Measurements from ENCODE around the gene CYP1A2.

CYP1A2 gene

GRCh38 chr15:74788042-74788682, 39.5 kb downstream of the CYP1A2 start (continued):
- TF ChIP-seq PATZ1 (tag by site-specific recombination; IDR thresholded peaks at IDR 0.05): no peak; the same call in 1 of the 2 replicates
- TF ChIP-seq ZNF362 (tag by site-specific recombination; IDR thresholded peaks at IDR 0.05): no peak
- TF ChIP-seq ZNF529 (tag by site-specific recombination; IDR thresholded peaks at IDR 0.05; ENCODE audit: insufficient replicate concordance): no peak
- no peak for TF ChIP-seq HOXD13 (CRISPR knock-in tag; IDR thresholded peaks at IDR 0.05; ENCODE audit: borderline replicate concordance)
- no peak for TF ChIP-seq ZNF514 (tag by site-specific recombination; IDR thresholded peaks at IDR 0.05)
- peak; percentile 89; the same call in 1 of the 2 replicates for TF ChIP-seq ZIC2 (tag by site-specific recombination; IDR thresholded peaks at IDR 0.05)
- no peak for TF ChIP-seq KLF10 (tag by site-specific recombination; IDR thresholded peaks at IDR 0.05)
- no peak for TF ChIP-seq ZNF664 (tag by site-specific recombination; IDR thresholded peaks at IDR 0.05)
- TF ChIP-seq ZNF2 (tag by site-specific recombination; IDR thresholded peaks at IDR 0.05): no peak
- no peak for TF ChIP-seq ZFP69B (tag by site-specific recombination; IDR thresholded peaks at IDR 0.05)
- TF ChIP-seq ZNF645 (tag by site-specific recombination; IDR thresholded peaks at IDR 0.05): no peak
- 0 out of 2 replicates have a peak, but pooled peaks have one; percentile 5 for TF ChIP-seq ZNF660 (tag by site-specific recombination; IDR thresholded peaks at IDR 0.05)
- no peak for TF ChIP-seq ZNF843 (tag by site-specific recombination; IDR thresholded peaks at IDR 0.05)
- no peak for TF ChIP-seq SP7 (tag by site-specific recombination; IDR thresholded peaks at IDR 0.05)
- no peak for TF ChIP-seq ZBTB20 (tag by site-specific recombination; IDR thresholded peaks at IDR 0.05)
- no peak for TF ChIP-seq ZNF394 (tag by site-specific recombination; IDR thresholded peaks at IDR 0.05; ENCODE audit: borderline replicate concordance)
- peak; percentile 4; the same call in 1 of the 2 replicates for TF ChIP-seq ZBTB48 (tag by site-specific recombination; IDR thresholded peaks at IDR 0.05)
- no peak for TF ChIP-seq ZXDB (tag by site-specific recombination; IDR thresholded peaks at IDR 0.05)
- TF ChIP-seq EGR2 (tag by site-specific recombination; IDR thresholded peaks at IDR 0.05; ENCODE audit: low read depth): peak; percentile 82
- TF ChIP-seq ZNF426 (tag by site-specific recombination; IDR thresholded peaks at IDR 0.05): no peak
- TF ChIP-seq GLIS1 (tag by site-specific recombination; IDR thresholded peaks at IDR 0.05): 0 out of 2 replicates have a peak, but pooled peaks have one; percentile 1
- no peak for TF ChIP-seq GLI4 (tag by site-specific recombination; IDR thresholded peaks at IDR 0.05)
- no peak for TF ChIP-seq ZNF707 (tag by site-specific recombination; IDR thresholded peaks at IDR 0.05)
- no peak for TF ChIP-seq ZNF510 (tag by site-specific recombination; IDR thresholded peaks at IDR 0.05; ENCODE audit: insufficient replicate concordance)
- TF ChIP-seq ZNF26 (tag by site-specific recombination; IDR thresholded peaks at IDR 0.05): no peak
- no peak for TF ChIP-seq KLF7 (tag by site-specific recombination; IDR thresholded peaks at IDR 0.05; ENCODE audit: borderline replicate concordance)
- no peak for TF ChIP-seq ZNF521 (tag by site-specific recombination; IDR thresholded peaks at IDR 0.05)
- TF ChIP-seq MZF1 (tag by site-specific recombination; IDR thresholded peaks at IDR 0.05; ENCODE audit: borderline replicate concordance): no peak
- no peak for TF ChIP-seq ZBTB7A (tag by site-specific recombination; IDR thresholded peaks at IDR 0.05; ENCODE audit: low read depth)

Measured in HEK293 (cell line).